Subcutaneous adipose tissue (tissue), 4 donors: ENCODE results near the gene TMEM63B. TPM values are rescaled to one million over a fixed set of nuclear protein-coding genes. Genes with fewer than 3 reads are reported as not detected.

Experiments
- CTCF ChIP-seq: fragments of 450-650 bp; IDR thresholded peaks from one replicate; pipeline ENCODE4 v1.5.1; 2016; ENCODE audit warnings: low read depth, mild to moderate bottlenecking, control low read depth, antibody characterized with exemption, moderate library complexity
- total RNA-seq, 4 donors: library from RNA; depleted of rRNA; stranded (reverse); fragments of >200 nt; gene quantifications; one replicate each; pipeline ENCODE4 v1.1.0, GENCODE V29; 2016

The TMEM63B gene
- total RNA-seq, 4 donors from 2014 or later = 11.9 to 15.3 (median 14.9) TPM

- TF ChIP-seq CTCF = no peak
These were observed 24.2 kb downstream of the TMEM63B start for GRCh38 chr6:44151348-44152108.

GRCh38 chr6:44152109-44152461 is 24.7 kb downstream of the TMEM63B start:
- no peak for TF ChIP-seq CTCF

- TF ChIP-seq CTCF = no peak
These were observed 25.2 kb downstream of the TMEM63B start for GRCh38 chr6:44152533-44152932.

GRCh38 chr6:44154067-44154466 is 26.7 kb downstream of the TMEM63B start:
- TF ChIP-seq CTCF = no peak

GRCh38 chr6:44156494-44157151 is 29.3 kb downstream of the TMEM63B start:
- no peak for TF ChIP-seq CTCF

- no peak for TF ChIP-seq CTCF
These were observed 29.8 kb downstream of the TMEM63B start for GRCh38 chr6:44157152-44157521.

GRCh38 chr6:44158770-44159228 is 31.4 kb downstream of the TMEM63B start, which contains the start of gene CAPN11:
Gene CAPN11, plus strand, starts transcription at chr6:44158820. Its CDS starts 29 bp downstream, at chr6:44158849.
- no peak for TF ChIP-seq CTCF
